ENCODE results near the gene TF. TPM values are rescaled to one million over a fixed set of nuclear protein-coding genes. Genes with fewer than 3 reads are reported as not detected.

The TF gene
- total and polyA plus RNA-seq, 2 of the 8 experiments (the other 6 are each of a cell fraction or from before 2014, with no cell fraction given): 0.02 to 0.26 TPM

DNA sequence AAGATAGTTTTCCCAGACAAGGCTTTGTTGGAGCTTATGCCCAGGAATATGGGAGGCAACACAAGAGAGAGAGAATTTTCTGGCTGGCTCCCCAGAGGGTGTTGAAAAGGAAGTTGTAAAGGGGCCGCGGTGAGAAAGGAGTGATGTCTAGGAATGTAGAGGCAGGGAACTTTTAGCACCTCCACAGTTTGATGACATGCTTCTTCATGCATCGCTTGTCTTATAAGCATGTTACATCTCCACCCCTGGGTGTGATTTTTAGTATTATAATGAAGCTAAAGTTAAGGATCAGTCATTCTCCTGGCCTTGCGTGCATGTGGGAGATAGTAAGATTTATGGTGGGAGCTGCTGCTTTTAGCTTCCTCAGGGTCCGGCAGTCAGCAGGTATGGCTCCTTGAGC is 32.8 kb upstream of the TF start:
- POLR2A ChIA-PET (ENCODE audit: partially characterized antibody): no interaction called here
- FAIRE-seq: no peak

More for the DNA sequence above, 32.8 kb upstream of the TF start:
- CTCF ChIA-PET (ENCODE audit: partially characterized antibody): interaction anchor here (0.6 to 0.7 kb wide), 2 partner anchors 8 to 38 kb away, joined by 3 read pairs; no protein-coding TSS in a partner anchor
- Histone ChIP-seq H3K23ac (ENCODE audit: insufficient read length) (no peak overlapping the region), H3K36me3 (ENCODE audit: control insufficient read depth in 2 of 4, insufficient read depth in 4 of 4, low read length in 3 of 4) (no peaks in the 10 kb centered on the region), H3K14ac (ENCODE audit: insufficient read length) (no peak overlapping the region), H3K79me1 (ENCODE audit: low read depth, low read length) (no peaks in the 10 kb centered on the region), H2BK12ac (ENCODE audit: low read depth, low read length) (no peak overlapping the region), H3K79me2 (ENCODE audit: control insufficient read depth in 1 of 2, insufficient read depth in 2 of 2, low read length in 2 of 2) (no peaks in the 10 kb centered on the region), H2AFZ (ENCODE audit: low read length) (no peak overlapping the region), H3K18ac (ENCODE audit: extremely low read depth, low read length) (no peak overlapping the region), H3K56ac (replicated peaks; ENCODE audit: insufficient read length, low read depth, low read length) (no peak overlapping the region), H2AK5ac (ENCODE audit: low read depth, low read length) (no peak overlapping the region), H4K20me1 (replicated peaks in 1 of 2; ENCODE audit: control insufficient read depth in 1 of 2, insufficient read depth in 2 of 2, low read length in 2 of 2) (no peaks in the 10 kb centered on the region), H3K27me3 (replicated peaks in 1 of 4; ENCODE audit: control insufficient read depth in 3 of 4, extremely low read depth in 1 of 4, insufficient read depth in 3 of 4, low read length in 3 of 4) (peaks cover 0 to 3% (median 0%) of the 10 kb centered on the region in 4 experiments; a peak in 2 of 7 replicates), H3K4ac (replicated peaks; ENCODE audit: insufficient read length, low read depth, low read length) (no peak overlapping the region), H3K4me3 (ENCODE audit: extremely low read depth in 1 of 4, insufficient read depth in 2 of 4, low read depth in 3 of 4, low read length in 4 of 4) (no peak overlapping the region), H4K91ac (replicated peaks; ENCODE audit: insufficient read length, low read length) (no peak overlapping the region), H4K5ac (ENCODE audit: insufficient read length, low read depth, low read length) (no peak overlapping the region), H2BK120ac (replicated peaks; ENCODE audit: low read depth, low read length) (no peak overlapping the region), H2BK15ac (ENCODE audit: low read length) (no peak overlapping the region), H4K8ac (ENCODE audit: extremely low read depth, insufficient read depth, low read length) (no peak overlapping the region), H2BK5ac (ENCODE audit: low read depth, low read length) (no peak overlapping the region), H3K23me2 (ENCODE audit: low read depth, low read length) (no peaks in the 10 kb centered on the region), H3K9ac (replicated peaks in 1 of 4; ENCODE audit: extremely low read depth in 1 of 4, low read depth in 3 of 4, low read length in 3 of 4) (no peak overlapping the region), H2BK20ac (ENCODE audit: low read length) (no peak overlapping the region), H3K4me2 (ENCODE audit: insufficient read depth in 1 of 2, low read depth in 2 of 2, low read length in 2 of 2) (no peak overlapping the region), H3K4me1 (replicated peaks in 1 of 4; ENCODE audit: control insufficient read depth in 3 of 4, insufficient read depth in 4 of 4, low read length in 3 of 4) (no peaks in the 10 kb centered on the region), H3K27ac (ENCODE audit: low read depth, low read length) (no peak overlapping the region), H3K9me3 (ENCODE audit: insufficient read depth in 2 of 2, low read depth in 1 of 2, low read length in 1 of 2) (no peaks in the 10 kb centered on the region)
- 93% methylated on average over 5 of the region's 5 CpGs; no CpG with 5 or more reads in 1 of the 2 experiments for WGBS, 2 experiments (ENCODE audit: extremely low coverage in 1 of 2, insufficient coverage in 1 of 2, insufficient read length in 1 of 2, insufficient replicate concordance in 2 of 2, low coverage in 1 of 2, low lambda C conversion rate in 2 of 2, missing lambda C conversion rate in 1 of 2)
- TF ChIP-seq SIN3A (conservative IDR thresholded peaks at IDR 0.05 in 1 of 2, IDR thresholded peaks at IDR 0.05 in 1 of 2; ENCODE audit: low read depth in 1 of 2, low read length in 2 of 2) (no peak), SIRT6 (IDR thresholded peaks at IDR 0.05; ENCODE audit: low read length) (no peak), SP2 (IDR thresholded peaks at IDR 0.05; ENCODE audit: low read length) (no peak), SP4 (IDR thresholded peaks at IDR 0.05; ENCODE audit: low read length) (no peak), KDM4A (IDR thresholded peaks at IDR 0.05; ENCODE audit: low read depth, low read length, severe bottlenecking) (no peak), PHF8 (conservative IDR thresholded peaks at IDR 0.05; ENCODE audit: low read depth, low read length) (no peak), SRF (IDR thresholded peaks at IDR 0.05; ENCODE audit: low read depth, low read length) (no peak), JUN (IDR thresholded peaks at IDR 0.05; ENCODE audit: low read depth, low read length) (no peak), NRF1 (IDR thresholded peaks at IDR 0.05; ENCODE audit: low read depth, low read length) (no peak), TAF7 (optimal IDR thresholded peaks at IDR 0.05; ENCODE audit: borderline replicate concordance, low read depth, low read length) (no peak)
- TF ChIP-seq, protein P1, sequence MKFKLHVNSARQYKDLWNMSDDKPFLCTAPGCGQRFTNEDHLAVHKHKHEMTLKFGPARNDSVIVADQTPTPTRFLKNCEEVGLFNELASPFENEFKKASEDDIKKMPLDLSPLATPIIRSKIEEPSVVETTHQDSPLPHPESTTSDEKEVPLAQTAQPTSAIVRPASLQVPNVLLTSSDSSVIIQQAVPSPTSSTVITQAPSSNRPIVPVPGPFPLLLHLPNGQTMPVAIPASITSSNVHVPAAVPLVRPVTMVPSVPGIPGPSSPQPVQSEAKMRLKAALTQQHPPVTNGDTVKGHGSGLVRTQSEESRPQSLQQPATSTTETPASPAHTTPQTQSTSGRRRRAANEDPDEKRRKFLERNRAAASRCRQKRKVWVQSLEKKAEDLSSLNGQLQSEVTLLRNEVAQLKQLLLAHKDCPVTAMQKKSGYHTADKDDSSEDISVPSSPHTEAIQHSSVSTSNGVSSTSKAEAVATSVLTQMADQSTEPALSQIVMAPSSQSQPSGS (IDR thresholded peaks at IDR 0.05; ENCODE audit: low read length): no peak
- TF ChIP-seq, protein P2, sequence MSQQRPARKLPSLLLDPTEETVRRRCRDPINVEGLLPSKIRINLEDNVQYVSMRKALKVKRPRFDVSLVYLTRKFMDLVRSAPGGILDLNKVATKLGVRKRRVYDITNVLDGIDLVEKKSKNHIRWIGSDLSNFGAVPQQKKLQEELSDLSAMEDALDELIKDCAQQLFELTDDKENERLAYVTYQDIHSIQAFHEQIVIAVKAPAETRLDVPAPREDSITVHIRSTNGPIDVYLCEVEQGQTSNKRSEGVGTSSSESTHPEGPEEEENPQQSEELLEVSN (IDR thresholded peaks at IDR 0.05): no peak
- no peak for DNase-seq (ENCODE audit: low read depth in 1 of 2, low spot score in 2 of 2)
